Upper lobe of left lung (tissue), 4 donors: Measurements from ENCODE around the gene CALHM5.

Experiments
- CTCF ChIP-seq, 6 experiments: fragments of 450-650 bp in 4 of 6; fragments of 200-600 bp in 2 of 6; sonication (generic) in 2 of 6; IDR thresholded peaks; one replicate each; pipeline ENCODE4 v1.5.1; 2016 to 2019; ENCODE audit warnings: antibody characterized with exemption in 6 of 6
- EP300 ChIP-seq, 4 donors: sonication (generic); formaldehyde crosslinking; IDR thresholded peaks; one replicate each; pipeline ENCODE4 v1.5.1; 2017; ENCODE audit warnings: antibody characterized with exemption in 4 of 4, control low read depth in 2 of 4
- POLR2A ChIP-seq, 4 donors: fragments of 450-650 bp; IDR thresholded peaks; one replicate each; pipeline ENCODE4 v1.5.1; 2016 to 2017; ENCODE audit warnings: antibody characterized with exemption in 4 of 4, mild to moderate bottlenecking in 2 of 4
- POLR2AphosphoS5 ChIP-seq, 2 donors: sonication (generic); formaldehyde crosslinking; IDR thresholded peaks; one replicate each; pipeline ENCODE4 v1.5.1; 2017; ENCODE audit warnings: antibody characterized with exemption in 2 of 2

- TF ChIP-seq POLR2A (IDR thresholded peaks at IDR 0.05) (no peak), CTCF (IDR thresholded peaks at IDR 0.05) (peak; percentile 50 to 74 (median 62)), POLR2AphosphoS5 (IDR thresholded peaks at IDR 0.05) (no peak), EP300 (IDR thresholded peaks at IDR 0.05) (no peak)
These were observed 24.8 kb downstream of the CALHM5 start for GRCh38 chr6:116536216-116536621.
